HG02588 (cell line): Measurements from ENCODE around the gene PSG11.
"Not testable (repeated sequence)": the region's sequence is repeated elsewhere in the genome, so short reads cannot be mapped to it uniquely, and the experiment has no call there.

Experiments
- ATAC-seq: cut with Tn5 transposase; IDR thresholded peaks from one replicate; pipeline ENCODE4 v1.9.1; 2021; ENCODE audit warnings: mild to moderate bottlenecking, moderate library complexity; ENCODE audit not compliant: unreplicated experiment

The PSG11 gene

DNA sequence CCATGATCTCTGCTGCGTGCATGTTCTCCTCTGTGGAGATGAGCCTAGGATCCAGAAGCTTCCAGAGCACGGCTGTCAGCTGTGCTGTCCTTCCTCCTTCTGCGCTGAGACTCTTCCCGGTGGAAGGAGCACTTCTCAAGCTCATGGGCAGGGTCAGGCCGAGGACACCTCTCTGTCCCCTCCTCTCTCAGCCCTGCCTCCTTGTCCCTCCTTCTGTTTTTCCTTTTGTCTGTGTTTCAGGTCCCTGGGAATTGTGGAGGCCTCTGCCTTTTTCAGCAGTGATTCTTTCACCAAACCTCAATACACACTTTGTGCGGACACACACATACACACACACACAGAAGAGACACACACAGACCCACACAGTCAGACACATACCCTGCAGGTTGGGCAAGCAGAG is at the start of gene PSG11:
TSS of gene PSG11 (minus strand) at position 101 of the 400 bp plus-strand sequence. CDS start at position 4, 97 bp downstream.
- not testable (repeated sequence) for ATAC-seq

DNA sequence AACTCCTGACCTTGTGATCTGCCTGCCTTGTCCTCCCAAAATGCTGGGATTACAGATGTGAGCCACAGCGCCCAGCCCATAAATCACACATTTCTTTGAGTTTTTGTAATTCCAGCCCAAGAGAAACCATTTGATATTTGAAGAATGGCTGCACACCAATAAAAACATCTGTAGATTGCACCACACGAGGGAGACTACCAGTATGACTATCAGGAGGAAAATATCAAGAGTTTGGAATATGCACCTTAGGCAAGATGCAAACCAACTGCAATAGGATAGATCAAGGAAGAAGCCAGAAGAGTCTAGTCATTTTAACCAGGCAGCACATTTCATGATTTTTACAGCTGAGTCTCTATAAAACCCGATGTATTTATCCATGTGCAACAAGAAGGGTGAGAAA is 36.1 kb upstream of the PSG11 start:
- not testable (repeated sequence) for ATAC-seq

DNA sequence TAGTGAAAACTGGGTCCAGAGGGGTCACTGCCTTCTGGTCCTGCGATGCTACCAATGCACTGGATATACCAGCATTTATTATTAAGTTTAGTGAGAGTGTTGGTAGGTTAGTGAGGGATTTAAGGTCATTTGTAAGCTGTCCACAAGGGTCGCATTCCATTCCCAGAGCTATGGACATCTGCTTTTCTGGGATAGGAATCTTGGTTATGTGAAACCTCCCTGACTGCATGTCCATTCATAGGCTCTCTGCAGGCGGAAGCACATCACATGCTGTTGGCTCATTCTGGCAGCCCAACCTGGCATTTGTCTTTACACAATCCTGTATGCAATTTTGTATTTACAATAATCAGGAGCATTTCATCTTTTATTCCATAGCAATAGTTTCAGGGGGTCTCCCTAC is 35.1 kb upstream of the PSG11 start:
- ATAC-seq = not testable (repeated sequence)

DNA sequence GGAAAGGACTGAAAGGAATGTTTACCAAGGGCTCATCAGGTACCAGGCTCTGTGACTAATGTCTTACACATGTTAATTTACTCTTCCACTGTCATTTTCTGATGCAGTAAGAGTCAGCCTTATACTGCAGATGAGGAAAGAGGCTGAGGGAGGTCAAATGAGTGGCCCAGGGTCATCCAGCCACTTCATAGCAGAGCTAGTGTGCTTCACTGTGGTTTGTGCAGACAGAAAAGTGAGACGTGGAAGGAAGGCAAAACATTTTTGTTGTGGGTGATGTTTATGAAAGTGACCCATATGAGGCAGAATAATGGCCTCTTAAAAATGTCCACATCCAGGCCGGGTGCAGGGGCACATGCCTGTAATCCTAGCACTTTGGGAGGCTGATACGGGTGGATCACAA is 34.0 kb upstream of the PSG11 start:
- ATAC-seq = not testable (repeated sequence)

DNA sequence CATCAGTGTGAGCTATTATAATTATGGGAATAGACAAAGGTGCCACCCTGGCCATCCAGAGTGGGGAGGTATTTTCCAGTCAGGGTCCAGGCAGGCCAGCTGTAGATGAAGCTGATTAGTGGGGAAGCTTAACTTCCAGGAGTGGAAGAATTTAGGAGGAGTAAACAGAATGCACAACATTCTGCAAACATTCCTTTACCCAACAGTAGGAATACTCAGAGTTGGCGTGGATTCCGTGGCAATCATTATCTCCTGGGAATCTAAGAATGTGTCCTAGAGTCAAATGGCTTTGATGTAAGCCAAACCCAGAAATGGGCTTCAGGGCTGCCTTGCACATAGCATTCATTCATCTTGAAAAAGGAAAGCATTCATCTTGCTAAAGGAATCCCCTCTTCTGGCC is 33.2 kb upstream of the PSG11 start:
- ATAC-seq = not testable (repeated sequence)

DNA sequence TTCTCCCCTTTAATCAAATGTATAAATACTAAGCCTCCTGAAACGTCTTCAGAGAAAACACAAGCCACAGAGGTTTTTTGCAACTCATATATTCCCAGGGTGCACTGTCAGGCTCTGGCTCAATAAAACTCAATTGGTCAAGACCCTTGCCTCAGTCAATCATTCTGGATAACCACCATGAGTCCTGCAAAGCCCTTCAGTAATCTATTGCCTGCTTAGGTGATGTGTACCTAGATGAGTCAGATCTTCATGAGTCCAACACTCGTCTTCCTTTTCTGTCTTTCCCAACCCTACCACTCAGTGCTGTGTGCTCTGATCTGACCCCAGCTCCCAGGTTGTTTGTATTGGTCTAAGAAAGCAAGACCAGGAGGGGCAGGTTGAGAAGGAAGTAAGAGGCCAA is 32.2 kb upstream of the PSG11 start:
- not testable (repeated sequence) for ATAC-seq

DNA sequence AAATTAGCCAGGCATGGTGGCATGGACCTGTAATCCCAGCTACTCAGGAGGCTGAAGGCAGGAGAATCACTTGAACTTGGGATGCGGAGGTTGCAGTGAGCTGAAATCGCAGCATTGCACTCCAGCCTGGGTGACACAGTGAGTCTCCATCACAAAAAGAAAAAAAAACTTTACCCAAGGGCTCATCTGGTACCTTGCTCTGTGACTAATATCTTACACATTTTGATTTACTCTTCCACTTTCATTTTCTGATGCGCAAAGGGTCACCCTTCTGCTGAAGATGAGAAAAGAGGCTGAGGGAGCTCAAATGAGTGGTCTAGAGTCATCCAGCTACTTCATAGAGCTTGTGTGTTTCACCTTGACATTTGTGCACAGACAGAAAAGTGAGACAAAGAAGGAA is 21.7 kb upstream of the PSG11 start:
- not testable (repeated sequence) for ATAC-seq

DNA sequence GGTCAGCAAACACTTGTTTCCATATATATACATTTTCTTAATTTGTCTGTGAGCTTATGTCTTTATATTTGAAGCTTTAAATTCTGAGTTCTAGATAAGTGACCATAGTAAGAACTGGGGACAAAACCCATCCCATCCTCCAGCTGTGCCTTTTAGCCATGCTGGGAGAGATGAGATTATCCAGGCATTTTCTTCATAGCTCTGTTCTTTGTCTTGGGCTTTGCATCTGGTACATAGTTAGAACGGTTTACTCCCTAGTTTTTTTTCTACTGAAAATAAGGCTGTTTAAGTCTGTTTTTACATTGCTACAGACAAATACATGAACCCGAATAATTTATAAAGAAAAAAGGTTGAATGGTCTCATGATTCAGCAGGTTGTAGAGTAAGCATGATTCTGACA is 20.3 kb upstream of the PSG11 start:
- ATAC-seq = not testable (repeated sequence)

DNA sequence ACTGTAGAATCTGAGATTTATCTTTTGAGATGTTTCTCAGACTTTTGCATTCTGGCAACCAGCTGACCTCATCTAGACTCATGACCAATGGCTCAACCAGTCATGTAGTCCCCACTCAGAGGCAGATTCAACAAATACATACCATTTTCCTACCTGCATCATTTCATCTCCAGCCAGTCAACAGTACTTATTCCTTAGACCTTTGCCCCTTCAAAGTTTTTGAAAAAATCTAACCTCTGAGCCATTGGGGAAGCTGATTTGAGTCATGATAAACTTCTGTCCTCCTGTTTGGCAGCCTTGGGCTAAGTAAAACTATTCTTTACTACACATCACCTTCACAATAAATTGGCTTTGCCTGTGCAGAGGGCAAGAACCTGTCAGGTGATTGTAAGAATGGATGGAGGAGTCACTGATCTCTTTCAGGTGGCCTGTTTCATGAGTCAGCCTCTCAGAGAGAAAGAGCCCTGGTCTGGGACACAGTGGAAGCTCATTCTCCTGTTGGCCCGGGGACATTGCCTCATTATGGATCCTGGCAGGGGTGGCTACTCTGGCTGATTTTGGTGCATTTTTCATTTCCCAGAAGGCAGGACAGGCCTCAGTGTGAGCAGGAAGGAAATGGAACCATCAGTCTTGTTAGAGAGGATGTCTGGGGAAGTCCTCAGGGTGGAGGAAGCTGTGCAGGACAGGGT is 17.4 kb upstream of the PSG11 start:
- not testable (repeated sequence) for ATAC-seq

DNA sequence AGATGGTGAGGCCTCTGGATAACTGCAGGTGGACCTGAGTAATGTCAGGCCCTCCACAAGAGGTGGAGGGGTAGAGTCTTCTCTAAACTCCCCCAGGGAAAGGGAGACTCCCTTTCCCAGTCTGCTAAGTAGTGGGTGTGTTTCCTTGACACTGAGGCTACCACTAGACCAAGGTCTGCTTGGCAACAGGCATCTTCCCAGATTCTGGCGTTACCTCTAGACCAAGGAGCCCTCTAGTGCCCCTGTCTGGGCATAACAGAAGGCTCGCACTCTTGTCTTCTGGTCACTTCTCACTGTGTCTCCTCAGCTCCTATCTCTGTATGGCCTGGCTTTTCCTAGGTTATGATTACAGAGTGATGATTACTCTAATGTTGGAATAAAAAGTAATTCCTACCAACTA is 5.4 kb upstream of the PSG11 start:
- ATAC-seq = not testable (repeated sequence)

DNA sequence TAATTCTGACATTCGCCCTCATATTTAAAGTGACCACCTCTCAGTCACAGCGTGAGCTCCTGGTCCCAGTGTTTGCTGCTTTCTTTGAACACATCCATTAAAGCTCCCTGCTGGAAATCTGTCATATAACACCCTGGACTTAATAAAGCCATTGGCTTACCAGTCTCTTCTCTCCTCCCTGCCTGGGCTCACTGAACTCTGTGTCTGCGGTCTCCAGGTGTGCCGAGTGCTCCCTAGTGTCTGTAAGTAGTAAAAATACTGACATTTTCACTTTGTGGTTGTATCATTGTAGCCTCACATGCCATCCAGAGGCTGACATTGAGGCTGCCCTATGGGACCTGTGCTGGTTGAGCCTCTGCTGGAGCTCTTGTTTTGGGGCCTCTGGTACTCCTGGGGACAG is 2.6 kb upstream of the PSG11 start:
- no peak for ATAC-seq

DNA sequence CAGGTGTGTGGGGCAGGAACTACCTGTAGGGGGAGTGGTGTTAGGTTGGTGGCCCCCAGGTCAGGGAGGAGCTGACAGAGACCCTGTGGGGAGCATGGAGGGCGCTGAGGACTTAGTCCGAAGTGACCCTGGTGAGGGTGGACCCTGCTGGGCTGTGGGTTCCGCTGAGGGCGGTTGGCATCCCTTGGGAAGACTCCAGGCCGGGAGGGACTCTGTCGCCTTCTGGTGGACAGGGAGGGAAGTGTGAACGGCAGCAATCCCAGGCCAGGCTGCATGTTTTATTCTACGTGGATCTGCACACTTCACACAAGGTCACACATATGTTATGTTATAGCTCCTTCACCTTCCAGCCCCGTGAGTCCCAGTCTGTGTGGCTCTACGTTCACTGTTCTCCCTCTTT is 1.7 kb upstream of the PSG11 start:
- ATAC-seq = not testable (repeated sequence)

DNA sequence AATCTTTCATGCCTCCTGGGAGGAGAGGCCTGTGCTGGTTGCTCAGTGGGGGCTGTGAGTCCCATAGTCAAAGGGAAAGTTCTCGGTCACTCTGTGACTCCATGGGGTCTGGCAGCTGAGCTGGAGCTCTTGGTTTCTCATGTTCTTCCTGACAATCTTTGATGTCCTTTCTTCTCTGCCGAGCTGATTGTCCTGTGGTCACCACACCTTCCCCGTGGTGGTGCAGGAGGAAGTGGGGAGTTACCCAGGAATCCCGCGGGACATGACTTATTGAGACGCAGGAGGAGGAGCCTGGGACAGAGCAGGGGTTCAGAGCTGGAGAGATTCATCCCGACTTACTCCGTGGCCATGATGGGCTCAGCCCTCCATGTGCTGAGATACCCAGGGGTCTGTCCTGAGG is 792 bp upstream of the PSG11 start:
- not testable (repeated sequence) for ATAC-seq

DNA sequence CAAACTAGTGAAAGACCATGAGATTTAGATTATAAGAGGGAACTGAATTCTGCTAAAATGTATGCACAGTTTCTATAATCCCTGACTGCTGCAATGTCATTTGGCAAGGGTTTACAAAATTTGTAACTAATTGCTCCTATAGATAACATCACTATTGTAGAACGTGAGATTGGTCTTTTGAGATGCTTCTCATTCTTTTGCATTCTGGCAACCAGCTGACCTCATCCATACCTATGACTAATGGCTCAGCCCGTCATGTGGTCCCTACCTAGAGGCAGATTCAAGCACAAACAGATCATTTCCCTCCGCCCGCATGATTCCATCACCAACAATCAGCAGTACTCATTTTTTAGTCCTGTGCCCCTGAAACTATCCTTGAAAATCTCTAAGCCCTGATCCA is 4.2 kb downstream of the PSG11 start:
- not testable (repeated sequence) for ATAC-seq

DNA sequence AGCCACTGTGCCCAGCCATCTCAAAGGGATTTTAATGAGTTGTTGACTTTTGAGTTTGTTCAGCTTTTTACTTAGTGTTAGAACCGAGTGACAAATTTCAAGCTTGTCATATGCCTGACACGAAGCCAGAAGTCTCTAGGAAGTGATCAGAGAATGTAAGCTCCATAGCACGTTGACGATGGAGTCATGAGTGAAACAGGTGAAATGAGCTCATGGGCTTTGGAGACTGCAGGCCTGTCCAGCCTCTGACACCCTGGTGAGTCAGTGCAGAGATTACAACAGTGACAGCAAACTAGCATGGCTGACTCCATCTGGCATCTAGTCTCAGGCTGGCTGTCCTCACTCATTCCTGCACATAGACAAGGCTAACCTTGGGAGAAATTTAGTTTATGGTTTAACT is 4.6 kb downstream of the PSG11 start:
- not testable (repeated sequence) for ATAC-seq

DNA sequence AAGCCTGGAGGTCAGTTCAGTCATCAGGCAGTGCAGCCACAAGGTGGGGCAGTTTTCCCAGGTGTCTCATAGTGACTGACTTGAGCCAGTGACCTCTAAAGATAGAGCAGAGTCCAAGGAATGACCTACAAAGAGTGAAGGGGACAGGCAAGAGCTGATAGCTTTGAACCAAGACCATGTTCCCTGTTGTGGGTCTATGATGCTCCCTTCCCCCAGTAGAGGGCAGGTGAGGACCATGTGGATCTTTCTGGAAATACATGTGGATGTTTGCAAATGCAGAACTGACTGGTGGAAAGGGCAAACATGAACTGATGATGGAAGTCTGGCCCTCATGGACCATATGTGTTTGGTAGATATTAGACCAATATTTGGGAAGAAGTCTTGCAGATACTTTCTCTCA is 6.7 kb downstream of the PSG11 start:
- not testable (repeated sequence) for ATAC-seq

DNA sequence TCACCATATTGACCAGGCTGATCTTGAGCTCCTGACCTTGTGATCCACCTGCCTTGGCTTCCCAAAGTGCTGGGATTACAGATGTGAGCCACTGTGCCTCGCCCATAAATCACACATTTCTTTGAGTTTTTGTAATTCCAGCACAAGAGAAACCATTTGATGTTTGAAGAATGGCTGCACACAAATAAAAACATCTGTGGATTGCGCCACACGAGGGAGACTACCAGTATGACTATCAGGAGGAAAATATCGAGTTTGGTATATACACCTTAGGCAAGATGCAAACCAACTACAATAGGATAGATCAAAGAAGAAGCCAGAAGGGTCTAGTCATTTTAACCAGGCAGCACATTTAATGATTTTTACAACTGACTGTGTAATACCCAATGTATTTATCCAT is 20.4 kb downstream of the PSG11 start:
- not testable (repeated sequence) for ATAC-seq

DNA sequence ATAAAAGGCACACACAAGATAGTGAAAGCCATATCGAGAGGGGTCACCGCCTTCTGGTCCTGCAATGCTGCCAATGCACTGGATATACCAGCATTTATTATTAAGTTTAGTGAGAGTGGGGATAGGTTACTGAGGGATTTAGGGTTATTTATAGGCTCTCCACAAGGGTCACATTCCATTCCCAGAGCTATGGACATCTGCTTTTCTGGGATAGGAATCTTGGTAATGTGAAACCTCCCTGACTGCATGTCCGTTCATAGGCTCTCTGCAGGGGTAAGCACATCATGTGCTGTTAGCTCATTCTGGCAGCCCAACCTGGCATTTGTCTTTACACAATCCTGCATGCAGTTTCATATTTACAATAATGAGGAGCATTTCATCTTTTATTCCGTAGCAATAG is 21.4 kb downstream of the PSG11 start:
- ATAC-seq = not testable (repeated sequence)

DNA sequence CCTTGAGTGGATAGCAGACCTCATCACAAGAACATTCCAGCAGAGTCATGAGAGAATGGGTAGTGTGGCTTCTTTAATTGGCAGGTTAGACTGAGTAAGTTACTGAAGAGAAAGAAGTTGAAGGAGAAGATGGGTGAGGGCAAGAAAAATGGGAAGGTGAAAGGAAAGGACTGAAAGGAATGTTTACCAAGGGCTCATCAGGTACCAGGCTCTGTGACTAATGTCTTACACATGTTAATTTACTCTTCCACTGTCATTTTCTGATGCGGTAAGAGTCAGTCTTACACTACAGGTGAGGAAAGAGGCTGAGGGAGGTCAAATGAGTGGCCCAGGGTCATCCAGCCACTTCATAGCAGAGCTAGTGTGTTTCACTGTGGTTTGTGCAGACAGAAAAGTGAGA is 22.6 kb downstream of the PSG11 start:
- not testable (repeated sequence) for ATAC-seq

DNA sequence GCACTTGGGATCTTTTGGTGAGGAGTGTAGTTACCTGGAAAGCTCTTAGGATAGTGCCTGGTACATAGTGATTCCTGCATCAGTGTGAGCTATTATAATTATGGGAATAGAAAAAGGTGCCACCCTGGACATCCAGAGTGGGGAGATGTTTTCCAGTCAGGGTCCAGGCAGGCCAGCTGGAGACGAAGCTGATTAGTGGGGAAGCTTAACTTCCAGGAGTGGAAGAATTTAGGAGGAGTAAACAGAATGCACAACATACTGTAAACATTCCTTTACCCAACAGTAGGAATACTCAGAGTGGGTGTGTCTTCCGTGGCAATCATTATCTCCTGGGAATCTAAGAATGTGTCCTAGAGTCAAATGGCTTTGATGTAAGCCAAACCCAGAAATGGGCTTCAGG is 23.3 kb downstream of the PSG11 start:
- ATAC-seq = not testable (repeated sequence)

DNA sequence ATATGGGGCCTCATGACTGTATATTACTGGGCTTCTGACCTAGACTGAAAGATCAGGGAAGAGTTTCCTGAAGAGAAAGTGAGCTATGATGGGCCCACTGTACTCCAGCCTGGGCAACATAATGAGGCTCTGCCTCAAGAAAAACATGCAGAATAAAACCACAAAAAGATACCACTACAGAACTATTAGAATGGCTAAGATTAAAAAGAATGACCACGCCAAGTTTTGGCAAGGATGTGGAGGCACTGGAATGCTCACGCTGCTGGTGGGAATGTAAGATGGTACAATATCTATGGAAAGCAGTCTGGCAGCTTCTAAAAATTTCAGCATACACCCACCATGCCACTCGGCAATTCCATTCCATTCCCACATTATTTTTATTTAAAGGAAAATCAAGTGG is 30.1 kb downstream of the PSG11 start:
- ATAC-seq = not testable (repeated sequence)

DNA sequence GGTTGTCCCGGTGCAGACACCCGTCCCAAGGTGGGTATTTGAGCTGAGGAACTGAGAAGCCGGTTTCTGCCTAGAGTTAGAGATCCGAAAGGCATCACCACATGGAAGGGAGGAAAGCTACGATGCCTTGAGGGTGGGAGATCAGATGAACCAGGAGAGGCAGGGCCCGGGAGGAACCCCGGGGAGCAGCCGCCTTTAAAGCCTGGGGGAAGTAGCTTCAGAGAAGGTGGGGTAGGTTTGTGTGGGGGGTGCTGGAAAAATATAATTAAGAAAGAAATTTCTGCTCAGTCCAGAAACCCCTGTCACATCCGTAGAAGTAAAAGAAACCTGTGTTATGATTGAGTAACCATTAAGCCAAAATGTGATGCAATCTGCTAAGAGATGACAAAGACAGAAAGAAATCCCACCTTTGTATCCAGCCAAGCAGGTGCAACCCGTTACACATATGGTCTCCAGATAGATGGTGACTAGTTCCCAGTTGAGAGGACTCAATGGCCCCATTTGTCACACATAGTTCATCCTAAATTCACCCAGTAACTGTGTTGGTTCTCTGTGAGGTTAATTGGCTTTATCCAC is 34.2 kb downstream of the PSG11 start:
- not testable (repeated sequence) for ATAC-seq

DNA sequence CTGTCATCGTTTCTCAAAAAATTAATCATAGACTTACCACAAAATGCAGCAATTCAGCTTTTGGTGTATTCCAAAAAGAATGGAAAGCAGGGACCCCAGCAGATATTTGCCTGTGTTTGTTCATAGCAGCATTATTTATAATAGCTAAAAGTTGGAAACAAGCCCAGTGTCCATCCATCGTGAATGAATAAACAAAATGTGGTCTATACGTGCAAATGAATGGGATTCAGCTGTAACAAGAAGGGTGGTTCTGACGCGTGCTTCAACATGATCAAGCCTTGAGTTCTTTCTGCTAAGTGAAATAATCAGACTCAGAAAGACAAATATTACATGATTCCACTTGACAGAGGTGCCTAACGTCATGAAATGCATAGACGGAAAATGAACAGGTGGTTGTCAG is 36.4 kb downstream of the PSG11 start:
- no peak for ATAC-seq
